ENCODE measurements around the gene ACP7. TPM values are rescaled to one million over a fixed set of nuclear protein-coding genes. Genes with fewer than 3 reads are reported as not detected.

Gene ACP7
- total and polyA plus RNA-seq, 8 donors, result not detected

- H3K4me3 ChIP-seq, result no peak overlapping the region
- no peaks in the 10 kb centered on the region for H3K9me3 ChIP-seq
- no peak for TF ChIP-seq POLR2AphosphoS5 (IDR thresholded peaks at IDR 0.05)
- TF ChIP-seq CTCF (IDR thresholded peaks at IDR 0.05), result no peak
- TF ChIP-seq EP300 (IDR thresholded peaks at IDR 0.05), result no peak
- no peak for TF ChIP-seq POLR2A (IDR thresholded peaks at IDR 0.05)
- no peaks in the 10 kb centered on the region for H3K36me3 ChIP-seq
- WGBS, 5 donors, result 34 to 61% (median 45%) methylated on average over 2 of the region's 2 CpGs
- H3K27me3 ChIP-seq, result peaks cover 10 to 85% (median 24%) of the 10 kb centered on the region in 3 donors
- no peaks in the 10 kb centered on the region for H3K4me1 ChIP-seq
- no peak overlapping the region for H3K27ac ChIP-seq
- DNase-seq, result no peak
- intact Hi-C loops (cut with DNase I; ENCODE audit: low total_unique reads), result no loop called here
Measured at GRCh38 chr19:39097721-39098120, 13.6 kb downstream of the ACP7 start.

GRCh38 chr19:39098365-39099269 lies 14.4 kb downstream of the ACP7 start:
- no peak overlapping the region for H3K27ac ChIP-seq
- H3K9me3 ChIP-seq, result no peaks in the 10 kb centered on the region
- no peaks in the 10 kb centered on the region for H3K4me1 ChIP-seq
- intact Hi-C loops (cut with DNase I; ENCODE audit: low total_unique reads), result no loop called here
- no peak for DNase-seq
- H3K4me3 ChIP-seq, result no peak overlapping the region
- no peak for TF ChIP-seq POLR2AphosphoS5 (IDR thresholded peaks at IDR 0.05)
- no peak for TF ChIP-seq POLR2A (IDR thresholded peaks at IDR 0.05)
- TF ChIP-seq CTCF (IDR thresholded peaks at IDR 0.05), result no peak
- TF ChIP-seq EP300 (IDR thresholded peaks at IDR 0.05), result no peak
- 17 to 21% (median 20%) methylated on average over 18 to 53 of the region's 53 CpGs for WGBS, 5 donors
- H3K36me3 ChIP-seq, result no peaks in the 10 kb centered on the region
- peaks cover 10 to 77% (median 24%) of the 10 kb centered on the region in 3 donors for H3K27me3 ChIP-seq

GRCh38 chr19:39099341-39099740 lies 15.2 kb downstream of the ACP7 start:
- no peak for DNase-seq
- TF ChIP-seq EP300 (IDR thresholded peaks at IDR 0.05) (no peak), POLR2AphosphoS5 (IDR thresholded peaks at IDR 0.05) (no peak), POLR2A (IDR thresholded peaks at IDR 0.05) (no peak), CTCF (IDR thresholded peaks at IDR 0.05) (no peak)
- WGBS, 5 donors, result 27 to 50% (median 34%) methylated on average over 9 of the region's 9 CpGs
- Histone ChIP-seq H3K27me3 (peaks cover 10 to 78% (median 24%) of the 10 kb centered on the region in 3 donors), H3K27ac (no peak overlapping the region), H3K36me3 (no peaks in the 10 kb centered on the region), H3K4me3 (no peak overlapping the region), H3K9me3 (no peaks in the 10 kb centered on the region), H3K4me1 (no peaks in the 10 kb centered on the region)
- intact Hi-C loops (cut with DNase I; ENCODE audit: low total_unique reads), result no loop called here

- H3K4me3 ChIP-seq, result no peak overlapping the region
- no peaks in the 10 kb centered on the region for H3K4me1 ChIP-seq
- no peak overlapping the region for H3K27ac ChIP-seq
- H3K27me3 ChIP-seq, result peaks cover 10 to 72% (median 22%) of the 10 kb centered on the region in 3 donors
- H3K9me3 ChIP-seq, result no peaks in the 10 kb centered on the region
- 85 to 89% (median 87%) methylated on average over 14 to 19 of the region's 19 CpGs for WGBS, 5 donors
- TF ChIP-seq POLR2AphosphoS5 (IDR thresholded peaks at IDR 0.05), result no peak
- no peak for TF ChIP-seq POLR2A (IDR thresholded peaks at IDR 0.05)
- no peaks in the 10 kb centered on the region for H3K36me3 ChIP-seq
- intact Hi-C loops (cut with DNase I; ENCODE audit: low total_unique reads), result no loop called here
- DNase-seq, result no peak
Measured at GRCh38 chr19:39100500-39101166, 16.5 kb downstream of the ACP7 start.
